Activated CD8-positive, alpha-beta memory T cell treated with anti-CD3 and anti-CD28 coated beads, Interleukin-2, amount 50 U/mL, for 1 hour (primary cell): ENCODE measurements around the gene MEF2C.

ENCODE experiments used
- DNase-seq: peaks from one replicate; pipeline ENCODE4 v3.0.0-alpha.2; 2020; ENCODE audit errors: extremely low read depth

MEF2C gene

GRCh38 chr5:88829054-88829453 lies 53.9 kb downstream of the MEF2C start:
- DNase-seq: no peak

- no peak for DNase-seq
These were observed 55.0 kb downstream of the MEF2C start for GRCh38 chr5:88827997-88828396.

- no peak for DNase-seq
These were observed 56.1 kb downstream of the MEF2C start for GRCh38 chr5:88826646-88827585.

- DNase-seq: no peak
These were observed 57.2 kb downstream of the MEF2C start for GRCh38 chr5:88825584-88826315.

- DNase-seq: no peak
These were observed 57.9 kb downstream of the MEF2C start for GRCh38 chr5:88824892-88825583.

- DNase-seq: no peak
These were observed 58.8 kb downstream of the MEF2C start for GRCh38 chr5:88824141-88824540.

- no peak for DNase-seq
These were observed 59.8 kb downstream of the MEF2C start for GRCh38 chr5:88823201-88823600.

- DNase-seq: no peak
These were observed 61.8 kb downstream of the MEF2C start for GRCh38 chr5:88821161-88821560.

GRCh38 chr5:88820581-88820980 lies 62.4 kb downstream of the MEF2C start:
- no peak for DNase-seq

- no peak for DNase-seq
These were observed 63.5 kb downstream of the MEF2C start for GRCh38 chr5:88819301-88819999.

GRCh38 chr5:88818296-88818695 lies 64.7 kb downstream of the MEF2C start:
- no peak for DNase-seq

- DNase-seq: no peak
These were observed 66.8 kb downstream of the MEF2C start for GRCh38 chr5:88816195-88816594.

GRCh38 chr5:88815050-88815789 lies 67.8 kb downstream of the MEF2C start:
- DNase-seq: no peak

- no peak for DNase-seq
These were observed 69.0 kb downstream of the MEF2C start for GRCh38 chr5:88813805-88814575.

- no peak for DNase-seq
These were observed 69.7 kb downstream of the MEF2C start for GRCh38 chr5:88813244-88813643.

GRCh38 chr5:88808153-88808552 lies 74.8 kb downstream of the MEF2C start:
- no peak for DNase-seq

GRCh38 chr5:88807327-88807726 lies 75.7 kb downstream of the MEF2C start:
- no peak for DNase-seq

GRCh38 chr5:88806338-88806737 lies 76.6 kb downstream of the MEF2C start:
- DNase-seq: no peak

- no peak for DNase-seq
These were observed 77.7 kb downstream of the MEF2C start for GRCh38 chr5:88805151-88805784.

GRCh38 chr5:88804444-88804843 lies 78.5 kb downstream of the MEF2C start:
- DNase-seq: no peak
